Activated naive CD4-positive, alpha-beta T cell treated with Interleukin-2 at 50 U/mL for 16 hours (primary cell): ENCODE results near the gene NRGN.

Experiments
- DNase-seq: peaks from one replicate; pipeline ENCODE4 v3.0.0-alpha.2; 2020

NRGN gene

GRCh38 chr11:124796312-124796711, 56.6 kb downstream of the NRGN start:
- no peak for DNase-seq
